Measurements from ENCODE around the gene PADI4.
"Not testable (repeated sequence)": the region's sequence is repeated elsewhere in the genome, so short reads cannot be mapped to it uniquely, and the experiment has no call there.

PADI4 gene

DNA sequence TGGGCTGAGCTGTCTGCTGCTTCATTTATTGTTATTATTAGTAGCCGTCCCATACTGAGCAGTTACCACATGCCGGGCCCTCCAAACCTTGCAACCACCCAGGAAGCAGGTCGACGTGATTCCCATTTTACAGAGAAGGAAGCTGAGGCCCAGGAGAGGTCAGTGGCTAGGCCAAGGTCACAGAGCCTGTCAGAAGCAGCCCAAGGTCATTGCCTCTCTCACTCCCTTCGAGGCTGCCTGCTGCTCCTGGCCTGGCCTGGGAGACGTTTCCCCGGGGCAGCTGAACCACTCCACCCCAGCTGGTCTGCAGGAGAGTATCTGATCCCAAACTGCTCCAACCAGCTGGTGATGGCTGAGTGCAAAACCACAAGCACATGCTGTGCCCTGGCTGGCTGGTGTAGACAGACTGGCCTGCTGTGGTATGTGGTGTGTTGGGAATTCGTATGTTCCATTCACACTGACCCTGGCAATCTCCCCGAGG, 6.5 kb downstream of the PADI4 start:
- peak; percentile 73 for DNase-seq

DNA sequence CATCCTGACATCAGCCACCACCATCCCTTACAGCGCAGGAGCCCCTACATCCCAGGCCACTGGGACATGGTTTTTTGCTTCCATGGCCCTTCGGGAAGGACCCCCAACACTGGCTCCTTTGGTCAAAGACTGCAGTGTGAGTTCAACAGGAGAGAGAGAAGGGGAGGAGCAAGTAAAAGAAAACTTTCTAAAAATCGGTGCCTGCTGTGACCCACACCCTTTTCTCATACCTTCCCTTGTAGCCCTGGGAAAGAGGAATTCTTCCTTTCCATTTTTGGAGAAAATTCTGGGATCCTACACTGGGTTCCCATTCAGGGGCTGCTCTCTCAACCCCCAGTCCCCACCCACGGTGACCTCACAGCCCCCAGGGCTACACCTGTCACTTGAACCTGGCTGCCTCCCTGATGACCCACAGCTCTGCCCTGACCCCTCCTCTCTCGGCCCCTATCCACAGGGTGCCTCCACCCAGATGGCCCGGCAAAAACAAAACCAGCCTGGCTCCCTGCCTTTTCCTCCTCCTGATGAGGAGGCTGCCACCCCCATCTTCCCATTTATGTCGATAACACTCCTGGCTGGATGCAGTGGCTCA, 7.6 kb downstream of the PADI4 start:
- DNase-seq = peak; percentile 66

DNA sequence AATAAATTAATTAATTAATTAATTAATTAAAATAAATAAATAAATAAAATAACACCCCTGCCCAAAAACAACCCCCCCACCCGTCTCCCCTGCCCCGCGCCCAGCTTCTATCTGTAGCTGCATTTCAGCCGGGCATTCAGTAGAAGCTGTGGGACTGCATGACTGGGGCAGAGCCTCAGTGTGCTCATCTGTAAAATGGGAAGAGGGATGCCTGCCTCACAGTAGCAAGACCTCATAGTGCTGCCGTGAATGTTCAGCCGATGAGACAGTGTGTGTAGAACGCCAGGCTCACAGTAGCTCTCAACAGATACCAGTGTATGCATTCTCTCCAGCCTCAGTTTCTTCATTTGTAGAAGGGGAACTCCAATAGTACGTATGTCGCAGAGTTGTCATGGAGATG, 8.7 kb downstream of the PADI4 start:
- DNase-seq = no peak

GRCh38 chr1:17318262-17318661, 10.3 kb downstream of the PADI4 start:
- DNase-seq = no peak

DNA sequence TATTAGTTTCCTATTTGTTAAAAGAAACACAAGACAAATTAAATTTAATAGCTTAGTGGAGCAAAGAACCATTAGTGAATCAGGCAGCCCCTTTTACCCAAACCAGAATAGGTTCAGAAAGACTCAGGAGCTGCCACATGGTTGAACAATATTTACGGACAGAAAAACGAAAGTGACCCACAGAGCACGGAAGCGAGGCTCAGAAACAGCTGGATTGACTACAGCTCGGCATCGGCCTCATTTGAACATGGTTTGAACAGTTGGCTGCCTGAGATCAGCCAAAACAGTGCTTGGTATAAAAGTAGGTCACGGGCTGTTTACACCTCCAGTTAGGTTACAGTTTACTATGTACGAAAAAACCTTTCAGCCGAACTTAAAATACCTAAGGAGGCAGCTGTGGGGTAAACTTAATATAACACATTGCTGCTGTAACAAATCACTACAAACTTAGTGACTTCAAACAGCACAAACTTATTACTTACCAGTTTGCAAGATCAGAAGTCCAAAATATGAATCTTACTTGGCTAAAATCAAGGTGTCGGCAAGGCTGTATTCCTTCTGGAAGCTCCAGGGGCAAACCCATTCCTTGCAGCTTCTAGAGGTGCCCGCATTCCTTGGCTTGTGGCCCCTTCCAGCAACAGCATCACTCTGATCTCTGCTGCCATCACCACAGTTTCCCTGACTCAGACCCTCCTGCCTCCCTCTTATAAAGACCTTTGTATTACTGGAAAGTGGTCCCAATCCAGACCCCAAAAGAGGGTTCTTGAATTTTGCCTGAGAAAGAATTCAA, 11.8 kb downstream of the PADI4 start:
- DNase-seq = no peak

- not testable (repeated sequence) for DNase-seq
Observed at GRCh38 chr1:17321857-17322390, 13.9 kb downstream of the PADI4 start.

DNA sequence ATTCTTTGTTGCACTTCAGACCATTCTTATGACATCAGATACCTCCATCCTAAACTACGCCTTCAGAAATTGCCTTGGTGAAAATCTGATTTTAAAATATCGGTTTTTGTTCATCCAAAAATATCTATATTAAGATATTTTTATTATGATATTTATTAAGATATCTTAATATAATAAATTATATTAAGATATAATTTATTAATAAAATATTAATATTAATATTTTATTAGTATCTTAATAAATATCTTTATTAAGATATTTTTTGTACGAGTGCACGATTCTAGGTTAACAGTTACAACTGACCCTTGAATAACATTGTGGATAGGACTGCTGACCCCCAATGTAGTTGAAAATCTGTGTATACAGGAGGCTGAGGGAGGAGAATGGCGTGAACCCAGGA, 20.9 kb downstream of the PADI4 start:
- no peak for DNase-seq

- no peak for DNase-seq
Observed at GRCh38 chr1:17329610-17330009, 21.6 kb downstream of the PADI4 start.

GRCh38 chr1:17330856-17331255, 22.9 kb downstream of the PADI4 start:
- no peak for DNase-seq

GRCh38 chr1:17333081-17333480, 25.1 kb downstream of the PADI4 start:
- DNase-seq = no peak

GRCh38 chr1:17335821-17336710, 28.1 kb downstream of the PADI4 start:
- DNase-seq = peak; percentile 80

DNA sequence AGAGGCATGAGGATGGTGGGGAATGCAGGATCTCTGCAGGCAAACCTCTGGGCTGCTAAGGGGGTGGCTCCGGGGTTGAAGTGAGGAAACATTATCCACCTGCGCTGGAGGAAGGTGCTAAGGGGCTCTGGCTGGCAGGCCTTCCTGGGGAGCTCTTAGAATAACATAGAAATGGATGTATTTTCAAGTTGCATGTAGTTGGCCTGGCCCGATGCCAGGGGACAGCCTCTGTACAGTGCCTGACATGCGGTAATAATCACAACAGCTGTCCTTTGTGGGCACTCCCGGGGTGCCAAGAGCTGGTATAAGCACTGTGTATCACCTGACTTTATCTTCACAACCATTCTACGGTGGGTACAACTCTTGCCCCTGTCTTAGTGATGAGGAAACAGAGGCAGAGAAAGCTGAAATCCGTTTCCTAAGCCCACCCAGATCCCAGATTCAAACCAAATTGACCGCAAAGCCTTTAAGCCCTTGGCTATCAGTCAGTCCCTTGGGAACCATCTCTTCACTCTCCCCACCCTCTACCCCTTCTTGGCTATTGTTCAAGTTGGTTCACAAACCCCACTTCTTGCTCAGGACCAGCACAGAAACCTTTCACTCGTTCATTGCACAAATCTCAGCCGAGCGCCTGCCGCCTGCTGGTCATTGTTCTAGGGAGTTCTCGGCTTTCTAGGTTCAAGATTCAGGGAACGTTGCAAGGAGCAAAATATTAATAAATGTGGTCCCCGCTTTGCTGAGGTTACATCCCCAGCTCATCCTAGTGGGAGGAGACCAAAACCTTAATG, 30.9 kb downstream of the PADI4 start:
- no peak for DNase-seq

DNA sequence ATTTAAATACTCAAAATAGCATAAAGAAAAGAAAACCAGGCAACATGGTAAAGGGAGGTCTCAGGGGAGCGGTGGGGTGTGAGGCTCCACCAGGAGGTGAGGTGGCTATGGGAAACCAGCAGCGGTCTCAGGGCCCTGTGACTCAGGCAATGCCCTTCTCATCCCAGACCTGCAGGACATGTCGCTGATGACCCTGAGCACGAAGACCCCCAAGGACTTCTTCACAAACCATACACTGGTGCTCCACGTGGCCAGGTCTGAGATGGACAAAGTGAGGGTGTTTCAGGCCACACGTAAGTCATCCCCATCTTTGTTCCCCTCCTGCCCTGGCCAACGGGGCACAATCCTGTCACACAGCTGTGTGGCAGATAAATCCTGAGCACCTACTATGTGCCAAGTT, 31.5 kb downstream of the PADI4 start:
- DNase-seq = no peak

DNA sequence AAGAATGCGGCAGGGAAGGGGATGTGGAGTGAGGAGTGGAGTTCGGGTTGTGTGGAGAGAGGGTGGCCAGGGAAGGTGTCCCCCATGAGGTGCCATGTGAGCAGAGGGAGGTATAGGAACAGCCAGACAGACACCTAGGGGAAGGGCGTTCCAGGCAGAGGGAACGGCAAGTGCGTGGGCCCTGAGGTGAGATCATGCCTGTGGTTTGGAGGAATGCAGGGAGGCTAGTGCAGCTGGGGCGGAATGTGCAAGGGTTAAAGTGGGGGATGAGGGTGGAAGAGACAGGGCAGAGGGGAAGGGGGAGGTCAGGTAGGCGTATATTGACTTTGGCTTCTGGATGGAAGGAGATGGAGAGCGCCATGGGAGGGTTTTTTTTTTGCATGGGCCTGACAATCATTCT, 32.4 kb downstream of the PADI4 start:
- DNase-seq = peak; percentile 76

DNA sequence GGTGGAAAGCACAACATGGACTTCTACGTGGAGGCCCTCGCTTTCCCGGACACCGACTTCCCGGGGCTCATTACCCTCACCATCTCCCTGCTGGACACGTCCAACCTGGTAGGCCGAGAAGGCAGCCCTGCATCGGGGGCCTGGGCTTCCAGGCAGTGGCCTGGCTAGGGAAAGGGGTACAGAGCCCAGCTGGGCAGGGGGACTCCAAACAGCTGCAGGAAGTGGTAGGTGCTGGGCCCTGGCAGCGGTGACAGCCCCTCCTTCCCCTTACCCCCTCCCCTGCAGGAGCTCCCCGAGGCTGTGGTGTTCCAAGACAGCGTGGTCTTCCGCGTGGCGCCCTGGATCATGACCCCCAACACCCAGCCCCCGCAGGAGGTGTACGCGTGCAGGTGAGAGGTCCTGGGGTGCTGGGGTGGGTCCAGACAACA, 34.0 kb downstream of the PADI4 start:
- DNase-seq = no peak

DNA sequence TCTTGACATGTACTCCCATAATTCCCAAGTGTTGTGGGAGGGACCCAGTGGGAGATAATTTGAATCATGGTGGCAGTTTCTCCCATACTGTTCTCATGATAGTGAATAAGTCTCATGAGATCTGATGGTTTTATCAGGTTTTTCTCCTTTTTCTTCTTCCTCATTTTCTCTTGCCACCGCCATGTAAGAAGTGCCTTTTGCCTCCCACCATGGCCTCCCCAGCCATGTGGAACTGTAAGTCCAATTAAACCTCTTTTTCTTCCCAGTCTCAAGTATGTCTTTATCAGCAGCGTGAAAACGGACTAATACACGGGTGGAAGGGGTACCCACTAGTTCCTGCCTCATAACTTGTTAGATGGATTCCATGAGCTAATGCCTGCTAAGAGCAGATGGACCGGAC, 37.5 kb downstream of the PADI4 start:
- DNase-seq = not testable (repeated sequence)

DNA sequence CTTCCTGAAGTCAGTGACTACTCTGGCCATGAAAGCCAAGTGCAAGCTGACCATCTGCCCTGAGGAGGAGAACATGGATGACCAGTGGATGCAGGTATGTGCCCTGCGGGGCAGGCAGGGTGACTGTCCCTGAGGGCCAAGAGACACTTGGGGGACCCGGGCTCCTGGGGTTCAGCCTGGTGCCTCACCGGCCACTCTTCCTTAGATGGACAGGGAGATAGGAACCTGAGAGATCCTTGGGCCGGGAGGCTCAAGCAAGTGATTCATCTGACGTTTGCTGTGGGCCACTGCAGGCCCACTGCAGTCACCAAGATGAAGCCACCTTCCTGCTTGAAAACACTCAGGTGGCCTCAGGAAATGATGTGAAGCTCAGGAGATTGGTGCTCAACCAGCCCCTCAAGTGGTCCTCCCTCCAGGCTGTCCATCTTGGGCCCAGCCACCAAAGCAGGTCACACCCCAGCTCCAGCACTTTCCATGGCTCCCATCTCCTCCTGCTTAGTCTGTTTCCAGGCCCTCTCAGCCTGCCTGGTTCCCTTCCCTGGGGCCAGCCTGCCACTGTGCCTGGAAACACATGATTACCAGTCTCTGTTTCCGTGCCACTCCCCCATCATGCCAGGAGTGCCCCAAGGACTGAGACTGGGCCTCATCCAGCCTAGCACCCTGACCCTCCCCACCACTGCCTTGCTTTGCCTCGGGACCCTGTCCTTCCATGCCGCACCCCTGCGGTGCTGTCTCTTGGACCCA, 38.2 kb downstream of the PADI4 start:
- no peak for DNase-seq

DNA sequence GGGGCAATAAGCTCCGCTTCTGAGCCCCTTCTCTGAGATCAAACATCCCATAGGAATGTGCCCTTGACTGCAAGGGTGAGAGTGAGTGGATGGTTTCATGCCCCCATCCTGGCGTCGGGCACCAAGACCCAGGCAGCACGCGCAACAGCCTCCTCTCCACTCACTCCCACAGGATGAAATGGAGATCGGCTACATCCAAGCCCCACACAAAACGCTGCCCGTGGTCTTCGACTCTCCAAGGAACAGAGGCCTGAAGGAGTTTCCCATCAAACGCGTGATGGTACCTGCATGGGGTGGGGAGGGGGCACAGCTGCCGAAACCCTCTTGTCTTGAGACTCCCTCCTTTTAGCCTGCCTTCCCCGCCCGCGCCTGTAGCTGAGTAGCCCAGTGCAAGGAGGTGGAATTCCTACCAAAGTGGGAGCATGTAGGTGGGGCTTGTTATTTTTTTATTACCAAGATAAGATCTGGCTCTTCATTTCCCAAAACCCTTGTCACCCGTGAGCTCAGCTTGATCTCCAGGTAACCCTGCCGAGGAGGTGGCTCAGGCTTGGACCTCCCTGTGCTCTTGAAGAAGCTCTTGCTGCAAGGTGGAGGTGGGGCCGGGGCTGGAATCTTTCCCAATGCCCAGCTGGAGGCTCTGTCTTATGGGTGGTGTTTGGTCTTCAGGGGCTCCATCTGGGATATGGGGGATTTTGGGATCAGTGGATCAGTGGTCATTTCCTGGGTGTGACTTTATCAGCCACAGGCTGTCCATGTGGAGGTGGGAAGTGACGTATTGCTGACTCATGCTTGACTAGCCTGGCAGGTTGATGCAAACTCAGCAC, 40.0 kb downstream of the PADI4 start:
- no peak for DNase-seq

GRCh38 chr1:17348593-17349234, 40.7 kb downstream of the PADI4 start:
- DNase-seq = no peak

- no peak for DNase-seq
Observed at GRCh38 chr1:17350083-17350482, 42.1 kb downstream of the PADI4 start.

All from islet precursor cell (in vitro differentiated cells).